Measurements from ENCODE around the gene CTLA4.

CTLA4 gene

GRCh38 chr2:203867561-203868200, at the start of gene CTLA4:
TSS of gene CTLA4 (plus strand) at chr2:203867771. CDS start at chr2:203867943, 172 bp downstream.
- no peaks in the 10 kb centered on the region for H3K4me1 ChIP-seq (ENCODE audit: control insufficient read depth, insufficient read depth, low read length)
- no peaks in the 10 kb centered on the region for H3K27me3 ChIP-seq (ENCODE audit: control insufficient read depth, insufficient read depth, low read length)
- H3K36me3 ChIP-seq (ENCODE audit: control insufficient read depth, insufficient read depth, low read length): no peaks in the 10 kb centered on the region
- H3K9me3 ChIP-seq (ENCODE audit: control insufficient read depth, insufficient read depth, low read length): no peaks in the 10 kb centered on the region
- no peak within 1 kb of the TSS for H3K4me3 ChIP-seq (ENCODE audit: low read depth, low read length)
- no peak within 1 kb of the TSS for H3K9ac ChIP-seq (ENCODE audit: low read depth, low read length)
- H3K27ac ChIP-seq (ENCODE audit: low read depth, low read length): no peak within 1 kb of the TSS

DNA sequence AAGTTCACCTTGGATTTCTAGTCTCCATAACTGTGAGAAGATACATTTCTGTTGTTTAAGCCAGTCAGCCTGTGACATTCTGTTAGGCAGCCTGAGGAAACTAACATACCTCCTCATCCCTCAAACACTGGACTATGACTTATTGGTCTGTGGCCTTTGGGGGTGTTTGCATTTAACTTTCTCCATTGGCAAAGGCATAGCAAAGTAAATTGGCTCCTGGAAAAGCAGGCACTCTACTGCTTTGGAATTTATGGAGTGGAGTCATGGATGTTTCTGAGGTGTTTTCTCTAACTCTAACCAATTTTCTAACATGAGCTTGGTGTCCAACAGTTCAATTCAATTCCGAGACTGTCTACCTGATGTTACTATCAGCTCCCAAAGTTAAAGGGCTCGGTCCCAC, 48.9 kb upstream of the CTLA4 start:
- Histone ChIP-seq H3K36me3 (ENCODE audit: control insufficient read depth, insufficient read depth, low read length) (no peaks in the 10 kb centered on the region), H3K27me3 (ENCODE audit: control insufficient read depth, insufficient read depth, low read length) (no peaks in the 10 kb centered on the region), H3K9me3 (ENCODE audit: control insufficient read depth, insufficient read depth, low read length) (no peaks in the 10 kb centered on the region), H3K4me3 (ENCODE audit: low read depth, low read length) (no peak overlapping the region), H3K27ac (ENCODE audit: low read depth, low read length) (no peak overlapping the region), H3K9ac (ENCODE audit: low read depth, low read length) (no peak overlapping the region), H3K4me1 (ENCODE audit: control insufficient read depth, insufficient read depth, low read length) (no peaks in the 10 kb centered on the region)

GRCh38 chr2:203819434-203820133, 48.0 kb upstream of the CTLA4 start:
- H3K27me3 ChIP-seq (ENCODE audit: control insufficient read depth, insufficient read depth, low read length): no peaks in the 10 kb centered on the region
- no peak overlapping the region for H3K4me3 ChIP-seq (ENCODE audit: low read depth, low read length)
- H3K36me3 ChIP-seq (ENCODE audit: control insufficient read depth, insufficient read depth, low read length): no peaks in the 10 kb centered on the region
- H3K27ac ChIP-seq (ENCODE audit: low read depth, low read length): no peak overlapping the region
- no peaks in the 10 kb centered on the region for H3K9me3 ChIP-seq (ENCODE audit: control insufficient read depth, insufficient read depth, low read length)
- no peak overlapping the region for H3K9ac ChIP-seq (ENCODE audit: low read depth, low read length)
- no peaks in the 10 kb centered on the region for H3K4me1 ChIP-seq (ENCODE audit: control insufficient read depth, insufficient read depth, low read length)

DNA sequence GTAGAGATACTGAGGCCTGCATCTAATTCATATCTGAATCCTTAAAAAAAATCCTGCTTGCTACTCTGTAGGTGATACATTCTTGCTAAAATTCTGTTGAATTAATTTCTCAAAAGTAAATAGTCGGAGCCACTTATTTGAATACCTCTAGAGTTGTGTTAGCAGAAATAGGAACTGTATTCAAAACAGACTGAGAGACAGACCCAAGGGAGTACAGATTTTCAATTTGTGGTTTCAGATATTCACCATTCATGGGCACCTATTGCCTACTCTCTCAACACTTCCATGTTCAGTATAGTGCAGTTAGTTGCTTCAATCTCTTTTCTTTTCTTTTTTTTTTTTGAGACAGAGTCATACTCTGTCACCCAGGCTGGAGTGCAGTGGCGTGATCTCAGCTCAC, 46.6 kb upstream of the CTLA4 start:
- no peaks in the 10 kb centered on the region for H3K27me3 ChIP-seq (ENCODE audit: control insufficient read depth, insufficient read depth, low read length)
- no peaks in the 10 kb centered on the region for H3K9me3 ChIP-seq (ENCODE audit: control insufficient read depth, insufficient read depth, low read length)
- no peaks in the 10 kb centered on the region for H3K36me3 ChIP-seq (ENCODE audit: control insufficient read depth, insufficient read depth, low read length)
- H3K4me1 ChIP-seq (ENCODE audit: control insufficient read depth, insufficient read depth, low read length): no peaks in the 10 kb centered on the region
- H3K4me3 ChIP-seq (ENCODE audit: low read depth, low read length): no peak overlapping the region
- H3K27ac ChIP-seq (ENCODE audit: low read depth, low read length): no peak overlapping the region
- H3K9ac ChIP-seq (ENCODE audit: low read depth, low read length): no peak overlapping the region

DNA sequence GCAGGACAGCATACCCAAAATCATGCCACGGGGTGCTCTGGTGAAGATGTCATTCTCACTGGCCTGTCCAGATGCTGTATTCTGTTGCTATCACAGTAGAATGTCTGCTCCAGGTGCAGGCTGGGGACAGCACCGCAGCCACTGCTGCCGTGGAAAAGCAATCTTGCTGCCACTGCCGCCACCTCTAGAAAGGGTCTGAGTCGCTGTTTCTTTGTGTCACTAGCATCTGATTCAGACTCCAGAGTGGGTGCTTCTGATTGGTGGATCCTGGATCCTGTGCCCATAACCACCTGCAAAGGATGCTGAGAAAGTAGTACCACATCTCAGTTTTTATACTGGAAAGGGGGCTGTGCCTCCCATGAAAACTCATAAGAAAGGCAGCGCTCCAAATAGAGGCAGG, 45.3 kb upstream of the CTLA4 start:
- H3K9me3 ChIP-seq (ENCODE audit: control insufficient read depth, insufficient read depth, low read length): no peaks in the 10 kb centered on the region
- H3K27me3 ChIP-seq (ENCODE audit: control insufficient read depth, insufficient read depth, low read length): no peaks in the 10 kb centered on the region
- H3K27ac ChIP-seq (ENCODE audit: low read depth, low read length): no peak overlapping the region
- no peak overlapping the region for H3K9ac ChIP-seq (ENCODE audit: low read depth, low read length)
- no peaks in the 10 kb centered on the region for H3K36me3 ChIP-seq (ENCODE audit: control insufficient read depth, insufficient read depth, low read length)
- H3K4me1 ChIP-seq (ENCODE audit: control insufficient read depth, insufficient read depth, low read length): no peaks in the 10 kb centered on the region
- no peak overlapping the region for H3K4me3 ChIP-seq (ENCODE audit: low read depth, low read length)

- H3K4me1 ChIP-seq (ENCODE audit: control insufficient read depth, insufficient read depth, low read length): no peaks in the 10 kb centered on the region
- no peaks in the 10 kb centered on the region for H3K36me3 ChIP-seq (ENCODE audit: control insufficient read depth, insufficient read depth, low read length)
Observed at GRCh38 chr2:203823173-203823572, 44.4 kb upstream of the CTLA4 start.

GRCh38 chr2:203824057-203824456, 43.5 kb upstream of the CTLA4 start:
- H3K4me1 ChIP-seq (ENCODE audit: control insufficient read depth, insufficient read depth, low read length): no peaks in the 10 kb centered on the region
- H3K36me3 ChIP-seq (ENCODE audit: control insufficient read depth, insufficient read depth, low read length): no peaks in the 10 kb centered on the region
- H3K4me3 ChIP-seq (ENCODE audit: low read depth, low read length): no peak overlapping the region
- H3K9ac ChIP-seq (ENCODE audit: low read depth, low read length): no peak overlapping the region
- no peaks in the 10 kb centered on the region for H3K27me3 ChIP-seq (ENCODE audit: control insufficient read depth, insufficient read depth, low read length)
- no peaks in the 10 kb centered on the region for H3K9me3 ChIP-seq (ENCODE audit: control insufficient read depth, insufficient read depth, low read length)
- H3K27ac ChIP-seq (ENCODE audit: low read depth, low read length): no peak overlapping the region

More at GRCh38 chr2:203823173-203823572, 44.4 kb upstream of the CTLA4 start:
- H3K9ac ChIP-seq (ENCODE audit: low read depth, low read length): no peak overlapping the region
- no peak overlapping the region for H3K27ac ChIP-seq (ENCODE audit: low read depth, low read length)
- no peaks in the 10 kb centered on the region for H3K27me3 ChIP-seq (ENCODE audit: control insufficient read depth, insufficient read depth, low read length)
- no peaks in the 10 kb centered on the region for H3K9me3 ChIP-seq (ENCODE audit: control insufficient read depth, insufficient read depth, low read length)
- no peak overlapping the region for H3K4me3 ChIP-seq (ENCODE audit: low read depth, low read length)

DNA sequence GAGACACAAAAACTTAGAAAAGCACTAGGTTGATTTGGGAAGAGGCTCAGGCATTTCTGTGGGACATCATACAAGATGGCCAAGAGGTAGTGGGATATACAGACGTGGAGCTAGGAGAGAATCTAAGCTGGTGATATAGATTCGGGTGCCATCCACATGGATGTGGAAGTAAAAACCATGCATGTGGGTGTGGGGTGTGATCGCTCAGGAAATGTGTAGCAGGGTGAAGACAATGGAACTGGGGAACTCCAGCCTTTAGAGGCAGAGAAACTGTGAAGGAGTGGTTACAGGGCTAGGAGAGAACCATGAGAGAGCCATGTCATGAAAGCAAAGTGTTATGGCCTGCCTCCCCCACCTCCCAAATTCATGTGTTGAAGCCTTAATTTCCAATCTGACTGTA, 43.0 kb upstream of the CTLA4 start:
- no peaks in the 10 kb centered on the region for H3K36me3 ChIP-seq (ENCODE audit: control insufficient read depth, insufficient read depth, low read length)
- H3K27ac ChIP-seq (ENCODE audit: low read depth, low read length): no peak overlapping the region
- no peaks in the 10 kb centered on the region for H3K4me1 ChIP-seq (ENCODE audit: control insufficient read depth, insufficient read depth, low read length)
- no peaks in the 10 kb centered on the region for H3K9me3 ChIP-seq (ENCODE audit: control insufficient read depth, insufficient read depth, low read length)
- H3K4me3 ChIP-seq (ENCODE audit: low read depth, low read length): no peak overlapping the region
- H3K9ac ChIP-seq (ENCODE audit: low read depth, low read length): no peak overlapping the region
- H3K27me3 ChIP-seq (ENCODE audit: control insufficient read depth, insufficient read depth, low read length): no peaks in the 10 kb centered on the region

DNA sequence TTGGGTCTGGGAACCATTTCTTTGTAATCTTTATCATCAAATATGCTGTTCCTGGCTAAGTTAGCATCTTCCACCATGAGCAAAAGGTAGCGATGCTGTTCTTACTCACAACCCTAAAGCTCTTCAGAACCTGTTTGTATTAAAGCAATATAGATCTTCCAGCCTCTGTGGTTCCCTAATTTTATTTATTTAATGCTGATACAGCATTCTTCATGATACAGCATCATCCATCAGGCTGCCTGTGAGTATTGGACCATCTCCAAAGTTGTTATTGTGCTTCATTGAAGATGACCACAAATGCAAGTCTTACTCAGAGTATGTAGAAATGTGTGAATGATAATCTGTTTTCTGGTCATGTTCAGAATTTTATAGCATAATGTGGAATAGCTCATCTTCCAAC, 40.9 kb upstream of the CTLA4 start:
- no peaks in the 10 kb centered on the region for H3K27me3 ChIP-seq (ENCODE audit: control insufficient read depth, insufficient read depth, low read length)

GRCh38 chr2:203830304-203831055, 37.1 kb upstream of the CTLA4 start:
- no peaks in the 10 kb centered on the region for H3K27me3 ChIP-seq (ENCODE audit: control insufficient read depth, insufficient read depth, low read length)
- H3K4me1 ChIP-seq (ENCODE audit: control insufficient read depth, insufficient read depth, low read length): no peaks in the 10 kb centered on the region
- no peaks in the 10 kb centered on the region for H3K9me3 ChIP-seq (ENCODE audit: control insufficient read depth, insufficient read depth, low read length)
- H3K27ac ChIP-seq (ENCODE audit: low read depth, low read length): no peak overlapping the region
- no peak overlapping the region for H3K4me3 ChIP-seq (ENCODE audit: low read depth, low read length)
- H3K36me3 ChIP-seq (ENCODE audit: control insufficient read depth, insufficient read depth, low read length): no peaks in the 10 kb centered on the region
- H3K9ac ChIP-seq (ENCODE audit: low read depth, low read length): no peak overlapping the region

More for the DNA sequence above, 40.9 kb upstream of the CTLA4 start:
- H3K9ac ChIP-seq (ENCODE audit: low read depth, low read length): no peak overlapping the region
- no peaks in the 10 kb centered on the region for H3K36me3 ChIP-seq (ENCODE audit: control insufficient read depth, insufficient read depth, low read length)
- no peak overlapping the region for H3K27ac ChIP-seq (ENCODE audit: low read depth, low read length)
- no peaks in the 10 kb centered on the region for H3K9me3 ChIP-seq (ENCODE audit: control insufficient read depth, insufficient read depth, low read length)
- no peaks in the 10 kb centered on the region for H3K4me1 ChIP-seq (ENCODE audit: control insufficient read depth, insufficient read depth, low read length)
- H3K4me3 ChIP-seq (ENCODE audit: low read depth, low read length): no peak overlapping the region

DNA sequence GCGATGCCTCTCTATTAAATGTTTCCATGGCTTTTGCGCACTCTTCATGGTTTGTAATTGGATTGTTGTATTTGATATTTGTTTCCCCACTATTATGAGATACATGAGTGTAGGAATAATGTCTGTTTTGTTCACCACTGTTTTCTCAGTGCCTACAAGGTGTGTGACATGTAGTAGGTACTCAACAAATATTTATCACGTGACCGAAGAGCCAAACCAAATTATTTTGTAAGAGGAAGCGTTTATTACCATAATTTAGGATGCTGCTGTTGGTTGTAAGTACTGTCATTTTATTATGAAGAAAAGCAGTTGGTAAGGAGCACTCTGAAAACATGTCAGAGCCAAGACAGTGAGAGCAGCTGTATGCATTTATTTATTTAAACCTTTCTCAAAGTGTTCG, 32.2 kb upstream of the CTLA4 start:
- H3K4me3 ChIP-seq (ENCODE audit: low read depth, low read length): no peak overlapping the region

More for the DNA sequence above, 32.2 kb upstream of the CTLA4 start:
- no peak overlapping the region for H3K27ac ChIP-seq (ENCODE audit: low read depth, low read length)
- H3K9ac ChIP-seq (ENCODE audit: low read depth, low read length): no peak overlapping the region
- H3K36me3 ChIP-seq (ENCODE audit: control insufficient read depth, insufficient read depth, low read length): no peaks in the 10 kb centered on the region
- no peaks in the 10 kb centered on the region for H3K4me1 ChIP-seq (ENCODE audit: control insufficient read depth, insufficient read depth, low read length)
- no peaks in the 10 kb centered on the region for H3K27me3 ChIP-seq (ENCODE audit: control insufficient read depth, insufficient read depth, low read length)
- H3K9me3 ChIP-seq (ENCODE audit: control insufficient read depth, insufficient read depth, low read length): no peaks in the 10 kb centered on the region
